ENCODE measurements around the gene INO80B. TPM values are rescaled to one million over a fixed set of nuclear protein-coding genes. Genes with fewer than 3 reads are reported as not detected.
A peak's percentile ranks its signal among the peaks of the same experiment; 100 is the strongest.

Gene INO80B
- total RNA-seq, 1 donor from 2014 or later, result 18.5 TPM

DNA sequence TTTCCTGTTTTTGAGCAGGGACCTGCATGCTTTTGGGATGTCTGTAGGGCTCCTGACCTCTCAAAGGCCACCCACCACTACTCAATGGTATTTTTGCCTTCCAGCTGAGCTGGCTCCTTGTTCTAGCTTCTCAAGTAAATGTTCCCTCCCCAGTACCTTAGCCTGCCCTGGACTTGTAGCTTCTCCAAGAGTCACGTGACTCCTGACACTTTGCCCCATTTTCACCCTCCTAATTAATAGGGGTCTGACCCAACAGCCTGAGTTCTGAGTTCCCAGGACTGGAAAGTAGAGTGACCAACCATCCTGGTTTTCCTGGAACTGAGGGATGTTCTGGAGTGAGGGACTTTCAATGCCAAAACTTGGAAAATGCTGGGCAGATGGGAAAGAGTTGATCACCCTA lies 40.6 kb downstream of the INO80B start:
- Mint-ChIP-seq H3K9me3 (ENCODE audit: unreplicated experiment) (peaks cover 2% of the 10 kb centered on the region), H3K4me3 (ENCODE audit: unreplicated experiment) (no peak overlapping the region), H3K27ac (ENCODE audit: unreplicated experiment) (no peak overlapping the region), H3K27me3 (ENCODE audit: unreplicated experiment) (peaks cover 14% of the 10 kb centered on the region), H3K4me1 (ENCODE audit: low read depth, unreplicated experiment) (peaks cover 6% of the 10 kb centered on the region), H3K36me3 (ENCODE audit: unreplicated experiment) (peaks cover 8% of the 10 kb centered on the region)
- TF ChIP-seq, protein P1, sequence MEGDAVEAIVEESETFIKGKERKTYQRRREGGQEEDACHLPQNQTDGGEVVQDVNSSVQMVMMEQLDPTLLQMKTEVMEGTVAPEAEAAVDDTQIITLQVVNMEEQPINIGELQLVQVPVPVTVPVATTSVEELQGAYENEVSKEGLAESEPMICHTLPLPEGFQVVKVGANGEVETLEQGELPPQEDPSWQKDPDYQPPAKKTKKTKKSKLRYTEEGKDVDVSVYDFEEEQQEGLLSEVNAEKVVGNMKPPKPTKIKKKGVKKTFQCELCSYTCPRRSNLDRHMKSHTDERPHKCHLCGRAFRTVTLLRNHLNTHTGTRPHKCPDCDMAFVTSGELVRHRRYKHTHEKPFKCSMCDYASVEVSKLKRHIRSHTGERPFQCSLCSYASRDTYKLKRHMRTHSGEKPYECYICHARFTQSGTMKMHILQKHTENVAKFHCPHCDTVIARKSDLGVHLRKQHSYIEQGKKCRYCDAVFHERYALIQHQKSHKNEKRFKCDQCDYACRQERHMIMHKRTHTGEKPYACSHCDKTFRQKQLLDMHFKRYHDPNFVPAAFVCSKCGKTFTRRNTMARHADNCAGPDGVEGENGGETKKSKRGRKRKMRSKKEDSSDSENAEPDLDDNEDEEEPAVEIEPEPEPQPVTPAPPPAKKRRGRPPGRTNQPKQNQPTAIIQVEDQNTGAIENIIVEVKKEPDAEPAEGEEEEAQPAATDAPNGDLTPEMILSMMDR (IDR thresholded peaks at IDR 0.05; ENCODE audit: partially characterized antibody, unreplicated experiment), result no peak
- DNase-seq, result no peak

DNA sequence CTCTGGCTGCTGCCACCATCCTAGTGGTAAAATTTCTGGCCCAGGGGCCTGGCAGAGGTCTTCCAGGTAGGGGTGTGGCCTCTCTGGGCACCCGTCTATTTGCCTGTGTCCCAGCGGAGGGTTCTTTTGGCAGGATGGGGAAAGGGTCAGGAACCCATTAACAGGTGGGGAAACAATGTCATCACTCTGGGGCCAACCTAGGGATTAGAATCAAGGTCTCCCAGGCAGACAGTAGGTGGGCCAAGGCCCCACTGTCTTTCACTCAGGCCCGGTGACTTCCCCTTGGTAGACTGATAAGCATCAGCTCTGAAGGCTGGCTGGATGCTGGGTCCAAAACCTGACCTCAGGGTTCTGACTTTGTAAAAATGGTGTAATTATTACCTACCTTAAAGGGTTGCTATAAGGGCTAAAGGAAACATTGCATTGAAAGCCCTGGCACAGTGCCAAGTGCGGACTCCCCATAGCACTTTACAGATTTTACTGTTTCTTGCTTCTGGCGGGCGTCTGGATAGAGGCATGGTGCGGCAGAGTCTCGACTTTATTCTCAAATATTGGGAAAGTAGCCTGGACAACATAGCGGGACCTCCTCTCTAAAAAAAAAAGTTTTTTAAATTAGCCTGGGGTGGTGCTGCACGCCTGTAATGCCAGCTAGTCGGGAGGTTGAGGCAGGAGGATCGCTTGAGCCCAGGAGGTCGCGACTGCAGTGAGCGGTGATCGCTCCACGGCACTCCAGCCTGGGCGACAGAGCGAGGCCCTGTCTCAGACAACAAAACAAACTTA lies 42.3 kb downstream of the INO80B start:
- no peak for DNase-seq
- Mint-ChIP-seq H3K9me3 (ENCODE audit: unreplicated experiment) (peaks cover 5% of the 10 kb centered on the region), H3K4me1 (ENCODE audit: low read depth, unreplicated experiment) (peaks cover 15% of the 10 kb centered on the region), H3K27me3 (ENCODE audit: unreplicated experiment) (peaks cover 21% of the 10 kb centered on the region), H3K36me3 (ENCODE audit: unreplicated experiment) (peaks cover 8% of the 10 kb centered on the region), H3K4me3 (ENCODE audit: unreplicated experiment) (peak overlapping the region; percentile 86), H3K27ac (ENCODE audit: unreplicated experiment) (no peak overlapping the region)
- TF ChIP-seq, protein P1 (IDR thresholded peaks at IDR 0.05; ENCODE audit: partially characterized antibody, unreplicated experiment), result no peak

DNA sequence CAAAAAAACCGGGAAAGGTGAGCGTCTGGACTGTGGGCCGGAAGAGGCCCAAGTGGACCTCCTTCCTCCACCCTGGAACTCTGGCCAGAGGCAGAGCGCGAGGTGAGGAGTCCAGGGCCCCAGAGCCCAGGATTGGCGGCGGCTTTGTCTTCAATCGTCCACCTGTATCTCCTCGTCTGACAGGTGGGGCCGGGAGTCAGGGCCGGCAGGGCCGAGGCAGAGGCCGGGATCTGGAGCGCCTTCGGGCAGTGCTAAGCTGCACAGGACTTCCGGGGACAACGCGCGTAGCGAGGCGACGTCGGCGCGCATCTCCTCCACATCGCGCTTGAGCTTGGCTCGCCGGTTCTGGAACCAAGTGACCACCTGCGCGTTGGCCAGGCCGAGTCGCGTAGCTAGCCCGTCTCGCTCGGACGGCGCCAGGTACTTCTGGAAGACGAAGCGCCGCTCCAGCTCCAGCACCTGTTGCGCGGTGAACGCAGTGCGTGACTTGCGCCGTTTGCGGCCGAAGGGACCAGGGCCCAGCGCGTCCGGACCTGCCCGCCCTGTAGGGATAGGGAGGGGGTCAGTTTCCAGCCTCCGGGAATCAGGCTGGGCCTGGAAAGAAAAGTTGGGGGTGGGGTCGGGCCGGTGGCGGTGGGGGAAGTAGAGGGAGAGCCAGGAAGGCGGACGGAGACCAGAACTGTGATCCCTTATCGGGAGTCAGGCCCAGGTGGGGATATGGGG lies 43.1 kb downstream of the INO80B start:
- H3K36me3 Mint-ChIP-seq (ENCODE audit: unreplicated experiment), result peaks cover 8% of the 10 kb centered on the region
- H3K27me3 Mint-ChIP-seq (ENCODE audit: unreplicated experiment), result peaks cover 24% of the 10 kb centered on the region
- H3K4me3 Mint-ChIP-seq (ENCODE audit: unreplicated experiment), result peak overlapping the region; percentile 86
- no peak overlapping the region for H3K27ac Mint-ChIP-seq (ENCODE audit: unreplicated experiment)
- DNase-seq, result peak; percentile 32
- H3K4me1 Mint-ChIP-seq (ENCODE audit: low read depth, unreplicated experiment), result peaks cover 15% of the 10 kb centered on the region
- TF ChIP-seq, protein P1 (IDR thresholded peaks at IDR 0.05; ENCODE audit: partially characterized antibody, unreplicated experiment), result no peak
- peaks cover 9% of the 10 kb centered on the region for H3K9me3 Mint-ChIP-seq (ENCODE audit: unreplicated experiment)

DNA sequence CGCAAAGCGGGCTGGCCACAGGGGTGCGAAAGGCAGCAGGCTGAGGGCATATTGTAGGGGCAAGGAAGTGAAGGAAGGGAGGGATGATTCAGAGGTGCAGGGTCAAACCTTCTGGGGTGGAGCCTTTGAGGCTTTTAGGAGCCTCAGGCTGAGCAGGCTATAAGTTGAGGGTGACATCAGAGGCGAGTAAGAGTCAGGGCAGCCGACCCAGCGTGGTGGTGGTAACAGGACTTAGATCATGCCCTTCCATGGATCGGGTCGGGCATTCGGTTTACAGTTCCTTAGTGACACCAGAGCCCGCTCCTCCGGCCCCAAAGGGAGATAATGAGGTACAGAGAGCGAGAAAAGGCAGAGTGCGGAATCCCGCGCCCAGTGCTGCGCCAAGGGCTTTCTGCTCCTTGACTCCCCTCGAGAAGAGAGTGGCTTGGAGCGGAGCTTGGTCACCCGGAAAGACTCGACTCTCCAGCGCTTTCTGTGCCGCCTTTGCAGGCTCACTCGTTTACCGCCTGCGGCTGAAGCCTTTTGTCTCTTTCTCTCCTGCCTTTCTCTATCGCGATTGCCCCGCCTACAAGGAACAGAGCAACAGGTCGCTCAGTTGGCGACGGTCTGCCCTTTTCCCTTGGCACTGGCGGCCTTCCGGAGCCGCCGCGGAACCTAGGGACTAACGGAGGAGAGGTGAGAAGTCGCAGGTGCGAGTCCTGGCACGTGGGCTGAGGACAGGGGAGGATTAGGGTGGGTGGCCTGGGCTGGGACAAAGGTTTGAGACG lies 43.8 kb downstream of the INO80B start:
- TF ChIP-seq, protein P1 (IDR thresholded peaks at IDR 0.05; ENCODE audit: partially characterized antibody, unreplicated experiment), result no peak
- Mint-ChIP-seq H3K9me3 (ENCODE audit: unreplicated experiment) (peaks cover 9% of the 10 kb centered on the region), H3K36me3 (ENCODE audit: unreplicated experiment) (peaks cover 8% of the 10 kb centered on the region), H3K27me3 (ENCODE audit: unreplicated experiment) (peaks cover 25% of the 10 kb centered on the region), H3K4me1 (ENCODE audit: low read depth, unreplicated experiment) (peaks cover 15% of the 10 kb centered on the region), H3K27ac (ENCODE audit: unreplicated experiment) (no peak overlapping the region), H3K4me3 (ENCODE audit: unreplicated experiment) (peak overlapping the region; percentile 86)
- peak; percentile 34 for DNase-seq

All from glutamatergic neuron (in vitro differentiated cells).